GM12874 (cell line): ENCODE results near the gene AGBL4.

Experiments used
- CTCF ChIP-seq: IDR thresholded peaks from 2 replicates; pipeline ENCODE4 v1.5.1; 2011; ENCODE audit warnings: low read depth, mild to moderate bottlenecking, control low read depth, low read length, moderate library complexity; ENCODE audit not compliant: insufficient read depth

Gene AGBL4

GRCh38 chr1:49297783-49298182 is 726.0 kb downstream of the AGBL4 start:
- TF ChIP-seq CTCF = no peak

GRCh38 chr1:49294539-49294938 is 729.2 kb downstream of the AGBL4 start:
- no peak for TF ChIP-seq CTCF

- TF ChIP-seq CTCF = no peak
Measured at GRCh38 chr1:49293016-49293415, 730.7 kb downstream of the AGBL4 start.

- no peak for TF ChIP-seq CTCF
Measured at GRCh38 chr1:49252917-49253316, 770.8 kb downstream of the AGBL4 start.

- no peak for TF ChIP-seq CTCF
Measured at GRCh38 chr1:49251019-49251784, 772.6 kb downstream of the AGBL4 start.

GRCh38 chr1:49240709-49241221 is 783.0 kb downstream of the AGBL4 start:
- no peak for TF ChIP-seq CTCF

GRCh38 chr1:49234988-49235387 is 788.8 kb downstream of the AGBL4 start:
- TF ChIP-seq CTCF = no peak
